HL-60 (cell line): ENCODE results near the gene TMEM120B.

Source experiments
- DNase-seq, 2 experiments: peaks; one replicate each; pipeline ENCODE4 v3.0.0-alpha.2; 2010 to 2020; ENCODE audit warnings: low read depth in 1 of 2, low spot score in 1 of 2
- H3K27ac ChIP-seq: fragments of 250-450 bp; sonication (Bioruptor Pico); replicated peaks from 2 replicates; pipeline ENCODE4 v1.5.1; 2020; ENCODE audit warnings: mild to moderate bottlenecking, moderate library complexity
- H3K27me3 ChIP-seq: fragments of 250-450 bp; sonication (Bioruptor Pico); 2 replicates; pipeline ENCODE4 v1.5.1; 2021; ENCODE audit warnings: mild to moderate bottlenecking, moderate library complexity; ENCODE audit not compliant: insufficient read depth, poor library complexity, severe bottlenecking
- H3K4me3 ChIP-seq: replicated peaks from 2 replicates; pipeline ENCODE4 v1.5.1; 2011; ENCODE audit warnings: mild to moderate bottlenecking, control low read depth, low read length; ENCODE audit not compliant: insufficient read depth
- CTCF ChIP-seq: IDR thresholded peaks from one replicate; pipeline ENCODE4 v1.5.1; 2011; ENCODE audit warnings: low read length, control low read depth, inconsistent platforms; ENCODE audit not compliant: insufficient read depth
- GABPA ChIP-seq: IDR thresholded peaks from 2 replicates; pipeline ENCODE4 v1.6.1; 2012; ENCODE audit warnings: low read depth
- POLR2AphosphoS5 ChIP-seq: IDR thresholded peaks from 2 replicates; pipeline ENCODE4 v1.6.1; 2012; ENCODE audit warnings: low read depth
- SPI1 ChIP-seq: IDR thresholded peaks from 2 replicates; pipeline ENCODE4 v1.6.1; 2012; ENCODE audit warnings: low read depth, mild to moderate bottlenecking, borderline replicate concordance
- TF ChIP-seq, protein P1 (sequence below): IDR thresholded peaks from 2 replicates; pipeline ENCODE4 v1.6.1; 2012; ENCODE audit warnings: low read depth; ENCODE audit not compliant: insufficient replicate concordance

Gene TMEM120B

GRCh38 chr12:121795034-121795968 lies 82.7 kb downstream of the TMEM120B start:
- peak overlapping the region; percentile 60 for H3K27ac ChIP-seq
- H3K4me3 ChIP-seq = no peak overlapping the region
- TF ChIP-seq POLR2AphosphoS5 (peak; percentile 51; the same call in 1 of the 2 replicates), GABPA (no peak), CTCF (peak; percentile 95), SPI1 (no peak)
- TF ChIP-seq, protein P1, sequence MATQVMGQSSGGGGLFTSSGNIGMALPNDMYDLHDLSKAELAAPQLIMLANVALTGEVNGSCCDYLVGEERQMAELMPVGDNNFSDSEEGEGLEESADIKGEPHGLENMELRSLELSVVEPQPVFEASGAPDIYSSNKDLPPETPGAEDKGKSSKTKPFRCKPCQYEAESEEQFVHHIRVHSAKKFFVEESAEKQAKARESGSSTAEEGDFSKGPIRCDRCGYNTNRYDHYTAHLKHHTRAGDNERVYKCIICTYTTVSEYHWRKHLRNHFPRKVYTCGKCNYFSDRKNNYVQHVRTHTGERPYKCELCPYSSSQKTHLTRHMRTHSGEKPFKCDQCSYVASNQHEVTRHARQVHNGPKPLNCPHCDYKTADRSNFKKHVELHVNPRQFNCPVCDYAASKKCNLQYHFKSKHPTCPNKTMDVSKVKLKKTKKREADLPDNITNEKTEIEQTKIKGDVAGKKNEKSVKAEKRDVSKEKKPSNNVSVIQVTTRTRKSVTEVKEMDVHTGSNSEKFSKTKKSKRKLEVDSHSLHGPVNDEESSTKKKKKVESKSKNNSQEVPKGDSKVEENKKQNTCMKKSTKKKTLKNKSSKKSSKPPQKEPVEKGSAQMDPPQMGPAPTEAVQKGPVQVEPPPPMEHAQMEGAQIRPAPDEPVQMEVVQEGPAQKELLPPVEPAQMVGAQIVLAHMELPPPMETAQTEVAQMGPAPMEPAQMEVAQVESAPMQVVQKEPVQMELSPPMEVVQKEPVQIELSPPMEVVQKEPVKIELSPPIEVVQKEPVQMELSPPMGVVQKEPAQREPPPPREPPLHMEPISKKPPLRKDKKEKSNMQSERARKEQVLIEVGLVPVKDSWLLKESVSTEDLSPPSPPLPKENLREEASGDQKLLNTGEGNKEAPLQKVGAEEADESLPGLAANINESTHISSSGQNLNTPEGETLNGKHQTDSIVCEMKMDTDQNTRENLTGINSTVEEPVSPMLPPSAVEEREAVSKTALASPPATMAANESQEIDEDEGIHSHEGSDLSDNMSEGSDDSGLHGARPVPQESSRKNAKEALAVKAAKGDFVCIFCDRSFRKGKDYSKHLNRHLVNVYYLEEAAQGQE = no peak
- peak; percentile 85 to 90 for DNase-seq
- no peaks in the 10 kb centered on the region for H3K27me3 ChIP-seq

- DNase-seq = no peak
- H3K27me3 ChIP-seq = no peaks in the 10 kb centered on the region
- no peak overlapping the region for H3K27ac ChIP-seq
- no peak for TF ChIP-seq POLR2AphosphoS5
- no peak for TF ChIP-seq CTCF
- no peak for TF ChIP-seq GABPA
- no peak for TF ChIP-seq SPI1
- TF ChIP-seq, protein P1 = no peak
- H3K4me3 ChIP-seq = no peak overlapping the region
Observed at GRCh38 chr12:121796855-121797751, 84.6 kb downstream of the TMEM120B start.

DNA sequence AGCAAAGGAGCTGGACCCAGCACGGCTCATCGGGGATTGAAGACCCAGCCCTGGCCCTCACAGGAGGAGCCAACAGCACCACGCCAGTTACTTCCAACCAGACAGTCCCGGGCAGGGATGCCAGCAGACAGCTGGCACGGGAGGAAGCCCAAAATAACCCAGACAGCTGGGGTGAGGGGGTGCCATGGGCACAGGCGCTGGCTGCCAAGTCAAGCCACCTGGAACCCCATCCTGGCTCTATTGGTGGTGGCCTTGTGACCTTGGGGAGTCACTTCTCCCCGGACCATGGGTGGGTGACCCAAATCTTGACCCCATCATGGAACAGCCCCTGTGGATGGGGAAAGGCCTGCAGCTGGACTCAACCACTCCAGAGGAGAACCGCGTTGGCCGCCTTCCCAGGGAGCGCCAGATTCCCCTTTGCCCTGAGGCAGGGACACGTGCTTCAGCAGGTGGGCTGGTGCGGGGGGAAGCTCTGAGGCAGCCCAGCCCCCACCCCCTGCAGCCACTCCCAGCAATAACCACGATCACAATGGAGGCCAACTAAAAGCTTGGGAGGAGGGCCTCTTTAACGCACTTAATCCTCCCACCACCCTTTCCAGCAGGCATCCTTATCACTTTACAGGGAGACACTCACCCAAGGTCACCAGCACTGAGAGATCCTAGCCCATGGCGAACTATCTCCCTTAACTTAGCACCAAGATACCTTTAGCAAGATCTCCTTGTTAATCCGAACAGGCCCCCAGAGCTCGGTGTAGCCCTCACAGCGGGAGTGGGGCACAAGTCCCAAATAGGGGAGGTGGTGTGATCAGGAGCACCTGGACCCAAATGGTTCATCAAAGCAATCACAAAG lies 85.6 kb downstream of the TMEM120B start:
- H3K4me3 ChIP-seq = no peak overlapping the region
- no peak overlapping the region for H3K27ac ChIP-seq
- TF ChIP-seq CTCF (no peak), POLR2AphosphoS5 (no peak; the same call in 1 of the 2 replicates), SPI1 (no peak), GABPA (no peak)
- TF ChIP-seq, protein P1 = no peak
- H3K27me3 ChIP-seq = no peaks in the 10 kb centered on the region
- no peak for DNase-seq
